Stimulated activated CD8-positive, alpha-beta memory T cell treated with anti-CD3 and anti-CD28 coated beads, Interleukin-7, amount 100 ng/mL, for 1 hour (primary cell): ENCODE measurements around the gene TMEM14A.

ENCODE experiments used
- DNase-seq, 2 donors: peaks; one replicate each; pipeline ENCODE4 v3.0.0-alpha.2; 2020; ENCODE audit warnings: low read depth in 2 of 2

TMEM14A gene

GRCh38 chr6:52734072-52734471 lies 63.2 kb downstream of the TMEM14A start:
- DNase-seq = no peak

GRCh38 chr6:52735071-52735470 lies 64.2 kb downstream of the TMEM14A start:
- no peak for DNase-seq

- no peak for DNase-seq
These were observed 65.2 kb downstream of the TMEM14A start for GRCh38 chr6:52736145-52736544.
